HG03175 (cell line): ENCODE measurements around the gene KCNS3.
A peak's percentile ranks its signal among the peaks of the same experiment; 100 is the strongest.

Source experiments
- ATAC-seq: cut with Tn5 transposase; IDR thresholded peaks from one replicate; pipeline ENCODE4 v1.9.1; 2021; ENCODE audit warnings: mild to moderate bottlenecking, moderate library complexity; ENCODE audit not compliant: unreplicated experiment

Gene KCNS3

GRCh38 chr2:17878281-17879136 is at the start of gene KCNS3:
KCNS3 (plus strand) TSS chr2:17878667; CDS start chr2:17931009, 52,342 bp downstream.
- ATAC-seq, result peak; percentile 72

- ATAC-seq, result peak; percentile 91
Observed at GRCh38 chr2:17830053-17831034, 48.1 kb upstream of the KCNS3 start.

GRCh38 chr2:17835516-17835915 is 43.0 kb upstream of the KCNS3 start:
- ATAC-seq, result no peak

GRCh38 chr2:17839959-17840358 is 38.5 kb upstream of the KCNS3 start:
- ATAC-seq, result no peak

GRCh38 chr2:17843457-17843856 is 35.0 kb upstream of the KCNS3 start:
- ATAC-seq, result no peak

- ATAC-seq, result no peak
Observed at GRCh38 chr2:17845806-17846205, 32.7 kb upstream of the KCNS3 start.

GRCh38 chr2:17846676-17847075 is 31.8 kb upstream of the KCNS3 start:
- no peak for ATAC-seq

GRCh38 chr2:17847236-17847635 is 31.2 kb upstream of the KCNS3 start:
- no peak for ATAC-seq

GRCh38 chr2:17849275-17849674 is 29.2 kb upstream of the KCNS3 start:
- no peak for ATAC-seq

- ATAC-seq, result no peak
Observed at GRCh38 chr2:17850151-17850550, 28.3 kb upstream of the KCNS3 start.

- peak; percentile 90 for ATAC-seq
Observed at GRCh38 chr2:17851731-17852585, 26.5 kb upstream of the KCNS3 start.

GRCh38 chr2:17853799-17854198 is 24.7 kb upstream of the KCNS3 start:
- no peak for ATAC-seq

GRCh38 chr2:17857021-17857420 is 21.4 kb upstream of the KCNS3 start:
- ATAC-seq, result no peak

- no peak for ATAC-seq
Observed at GRCh38 chr2:17858064-17858463, 20.4 kb upstream of the KCNS3 start.

- no peak for ATAC-seq
Observed at GRCh38 chr2:17863539-17863938, 14.9 kb upstream of the KCNS3 start.

GRCh38 chr2:17864676-17865075 is 13.8 kb upstream of the KCNS3 start:
- ATAC-seq, result no peak

GRCh38 chr2:17867133-17867532 is 11.3 kb upstream of the KCNS3 start:
- no peak for ATAC-seq

GRCh38 chr2:17869128-17869527 is 9.3 kb upstream of the KCNS3 start:
- no peak for ATAC-seq

- no peak for ATAC-seq
Observed at GRCh38 chr2:17871639-17872038, 6.8 kb upstream of the KCNS3 start.

GRCh38 chr2:17873021-17873420 is 5.4 kb upstream of the KCNS3 start:
- no peak for ATAC-seq

- ATAC-seq, result no peak
Observed at GRCh38 chr2:17876590-17876989, 1.9 kb upstream of the KCNS3 start.
